Stimulated activated CD4-positive, alpha-beta T cell treated with anti-CD3 and anti-CD28 coated beads, Interleukin-15, amount 100 ng/mL, for 24 hours (primary cell): ENCODE results near the gene NADSYN1.
"Not testable (repeated sequence)": the region's sequence is repeated elsewhere in the genome, so short reads cannot be mapped to it uniquely, and the experiment has no call there.

Source experiments
- DNase-seq: peaks from one replicate; pipeline ENCODE4 v3.0.0-alpha.2; 2020

The NADSYN1 gene

DNA sequence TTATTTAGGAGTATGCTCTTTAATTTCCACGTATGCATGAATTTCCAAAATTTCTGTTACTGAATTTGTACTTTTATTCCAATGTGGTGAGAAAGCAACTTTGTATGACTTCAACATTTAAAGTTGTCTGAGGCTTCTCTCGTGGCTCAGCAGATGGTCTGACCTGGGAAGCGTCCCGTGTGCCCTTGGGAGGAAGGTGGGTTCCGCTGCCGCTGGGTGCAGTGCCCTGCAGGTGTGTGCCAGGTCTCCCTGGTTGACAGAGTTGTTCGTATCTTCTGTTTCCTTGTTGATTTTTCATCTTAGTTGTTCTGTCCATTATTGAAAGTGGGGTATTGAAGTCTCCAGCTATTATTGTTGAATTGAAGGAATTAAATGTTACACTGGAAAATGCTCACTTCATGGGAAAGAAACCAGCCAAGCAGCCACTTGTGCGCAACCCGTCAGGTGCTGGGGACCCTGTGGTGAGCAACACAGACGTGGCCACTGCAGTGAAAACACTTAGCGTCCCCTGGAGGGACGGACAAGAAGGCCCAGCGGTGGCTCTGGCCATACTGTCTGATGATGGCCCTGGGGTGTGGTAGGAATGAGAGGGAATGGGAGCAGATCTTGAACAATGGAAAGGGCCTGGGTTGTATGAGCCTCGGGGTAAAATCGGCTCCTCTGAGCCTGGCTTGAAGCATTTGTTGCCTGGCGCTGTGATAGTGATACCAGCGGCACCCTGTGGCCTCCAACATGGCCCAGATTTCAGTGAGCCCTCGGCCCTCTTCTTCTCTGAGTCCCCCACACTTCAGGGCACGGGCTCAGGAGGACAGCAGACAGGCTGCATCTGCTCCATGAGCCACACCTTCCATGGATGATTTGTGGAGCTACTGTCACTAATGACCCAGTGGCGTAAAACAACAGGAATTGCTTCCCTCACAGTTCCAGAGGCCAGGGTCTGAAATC is 42.6 kb downstream of the NADSYN1 start:
- DNase-seq = no peak

GRCh38 chr11:71496421-71496820 is 43.4 kb downstream of the NADSYN1 start:
- DNase-seq = no peak

DNA sequence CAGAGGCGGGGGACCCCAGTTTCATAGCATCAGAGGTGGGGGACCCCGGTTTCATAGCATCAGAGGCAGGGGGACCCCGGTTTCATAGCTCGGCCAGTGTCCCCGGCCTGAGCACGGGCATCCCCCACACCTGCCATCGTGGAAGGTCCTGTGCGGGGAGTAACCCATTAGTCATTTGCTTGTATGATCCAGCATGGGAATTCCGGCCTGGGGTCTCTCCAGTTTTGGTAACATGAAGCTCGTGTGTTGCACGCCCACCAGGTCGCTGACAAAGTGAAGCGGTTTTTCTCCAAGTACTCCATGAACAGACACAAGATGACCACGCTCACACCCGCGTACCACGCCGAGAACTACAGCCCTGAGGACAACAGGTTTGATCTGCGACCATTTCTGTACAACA is 45.1 kb downstream of the NADSYN1 start:
- no peak for DNase-seq

- no peak for DNase-seq
These were observed 46.1 kb downstream of the NADSYN1 start for GRCh38 chr11:71499125-71499524.

- no peak for DNase-seq
These were observed 46.5 kb downstream of the NADSYN1 start for GRCh38 chr11:71499546-71499945.

DNA sequence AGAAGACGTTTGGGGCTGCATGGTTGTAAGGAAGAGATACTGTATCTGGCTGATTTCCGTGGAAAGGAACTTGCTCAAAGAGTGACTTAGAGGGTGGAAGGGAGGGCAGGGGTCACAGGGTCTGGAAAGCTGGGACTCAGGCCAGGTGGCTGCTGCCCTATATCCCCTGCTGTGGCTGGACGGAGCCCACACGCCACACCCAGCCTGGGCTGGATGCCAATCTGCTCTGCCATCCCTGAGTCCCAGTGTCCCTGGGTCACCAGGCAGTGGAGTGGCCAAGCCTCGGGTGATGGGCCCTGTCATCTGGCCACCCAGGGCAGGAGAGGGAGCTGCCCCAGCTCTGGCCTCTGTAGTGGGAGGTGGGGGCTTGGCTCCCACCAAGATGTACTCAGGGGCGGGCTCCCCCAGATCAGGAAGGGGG is 47.6 kb downstream of the NADSYN1 start:
- DNase-seq = no peak

- DNase-seq = no peak
These were observed 48.3 kb downstream of the NADSYN1 start for GRCh38 chr11:71501071-71501985.

GRCh38 chr11:71502026-71502425 is 49.0 kb downstream of the NADSYN1 start:
- DNase-seq = no peak

DNA sequence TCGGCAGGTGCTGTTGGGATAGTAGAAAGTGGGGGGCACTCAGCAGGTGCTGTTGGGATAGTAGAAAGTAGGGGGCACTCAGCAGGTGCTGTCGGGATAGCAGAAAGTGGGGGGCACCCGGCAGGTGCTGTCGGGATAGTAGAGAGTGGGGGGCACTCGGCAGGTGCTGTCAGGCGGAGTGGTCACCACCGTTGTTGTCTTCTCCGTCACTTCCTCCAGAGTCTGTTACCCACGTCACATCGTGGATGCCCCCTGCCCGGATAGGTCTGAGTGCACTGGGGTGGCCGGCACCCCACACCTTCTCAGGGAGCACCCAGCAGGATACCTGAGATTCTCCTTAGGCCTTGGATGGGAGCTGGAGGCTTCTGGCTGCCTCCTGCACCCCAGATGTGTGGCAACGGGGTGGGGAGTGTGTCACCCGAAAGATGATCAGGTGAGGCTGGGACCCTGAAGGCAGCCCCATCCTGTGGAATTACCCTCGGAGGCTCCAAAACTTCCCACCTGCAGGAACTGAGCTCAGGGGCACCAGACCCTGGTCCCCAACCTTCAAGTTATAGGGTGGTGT is 50.0 kb downstream of the NADSYN1 start:
- no peak for DNase-seq

DNA sequence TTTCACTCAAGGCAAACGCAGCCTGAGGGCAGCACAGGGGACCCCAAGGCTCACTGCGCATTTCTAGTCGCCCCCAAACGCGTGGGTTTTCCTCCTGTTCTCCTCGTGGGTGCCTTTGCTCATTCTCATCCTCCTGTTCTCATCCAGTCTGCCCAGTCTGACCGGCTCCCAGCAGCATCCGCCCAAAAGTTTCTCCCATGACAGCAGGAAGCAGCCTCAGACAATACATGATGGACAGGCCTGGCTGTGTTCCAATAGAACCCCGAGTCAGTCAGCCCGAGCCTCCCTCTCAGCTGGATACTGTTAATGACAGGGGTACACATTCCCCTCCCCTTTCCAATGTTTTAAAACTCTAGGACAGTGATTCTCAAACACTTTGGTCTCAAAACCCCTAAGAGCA is 51.5 kb downstream of the NADSYN1 start:
- DNase-seq = no peak

GRCh38 chr11:71505001-71505400 is 52.0 kb downstream of the NADSYN1 start:
- no peak for DNase-seq

DNA sequence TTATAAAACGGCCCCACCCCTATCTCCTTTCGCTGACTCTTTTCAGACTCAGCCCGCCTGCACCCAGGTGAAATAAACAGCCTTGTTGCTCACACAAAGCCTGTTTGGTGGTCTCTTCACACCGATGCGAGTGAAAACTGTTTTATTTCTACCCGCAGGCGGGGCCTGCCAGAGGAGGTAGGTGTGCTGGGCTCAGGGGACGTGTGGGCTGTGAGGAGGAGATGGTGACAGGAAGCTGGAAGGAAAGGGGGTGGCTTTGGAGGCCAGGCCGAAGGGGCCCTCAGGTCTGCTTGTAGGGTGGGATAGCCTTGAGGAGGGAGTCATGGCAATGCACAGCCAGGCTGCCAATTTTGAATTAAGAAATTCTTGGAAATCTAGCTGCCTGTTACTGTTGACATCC is 52.8 kb downstream of the NADSYN1 start:
- no peak for DNase-seq

DNA sequence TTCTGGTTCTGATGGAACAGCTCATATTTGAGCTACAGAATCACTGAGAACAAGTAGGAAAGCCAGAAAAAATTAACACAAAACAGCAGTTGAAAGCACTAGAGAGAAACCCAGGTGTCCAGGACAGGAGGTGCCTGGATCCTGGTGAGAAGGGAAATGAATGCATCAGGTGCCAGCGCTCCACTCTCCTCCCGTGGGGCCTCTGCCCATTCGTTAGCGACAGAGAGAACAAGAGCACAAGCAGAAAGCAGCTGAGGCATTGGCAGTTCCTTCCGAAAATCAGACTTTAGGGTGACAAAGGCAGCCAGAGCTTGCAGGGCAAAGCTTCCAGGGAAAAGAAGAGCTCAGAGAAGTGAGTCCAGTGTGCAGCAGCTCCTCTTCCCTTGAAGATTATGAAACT is 54.1 kb downstream of the NADSYN1 start:
- no peak for DNase-seq

DNA sequence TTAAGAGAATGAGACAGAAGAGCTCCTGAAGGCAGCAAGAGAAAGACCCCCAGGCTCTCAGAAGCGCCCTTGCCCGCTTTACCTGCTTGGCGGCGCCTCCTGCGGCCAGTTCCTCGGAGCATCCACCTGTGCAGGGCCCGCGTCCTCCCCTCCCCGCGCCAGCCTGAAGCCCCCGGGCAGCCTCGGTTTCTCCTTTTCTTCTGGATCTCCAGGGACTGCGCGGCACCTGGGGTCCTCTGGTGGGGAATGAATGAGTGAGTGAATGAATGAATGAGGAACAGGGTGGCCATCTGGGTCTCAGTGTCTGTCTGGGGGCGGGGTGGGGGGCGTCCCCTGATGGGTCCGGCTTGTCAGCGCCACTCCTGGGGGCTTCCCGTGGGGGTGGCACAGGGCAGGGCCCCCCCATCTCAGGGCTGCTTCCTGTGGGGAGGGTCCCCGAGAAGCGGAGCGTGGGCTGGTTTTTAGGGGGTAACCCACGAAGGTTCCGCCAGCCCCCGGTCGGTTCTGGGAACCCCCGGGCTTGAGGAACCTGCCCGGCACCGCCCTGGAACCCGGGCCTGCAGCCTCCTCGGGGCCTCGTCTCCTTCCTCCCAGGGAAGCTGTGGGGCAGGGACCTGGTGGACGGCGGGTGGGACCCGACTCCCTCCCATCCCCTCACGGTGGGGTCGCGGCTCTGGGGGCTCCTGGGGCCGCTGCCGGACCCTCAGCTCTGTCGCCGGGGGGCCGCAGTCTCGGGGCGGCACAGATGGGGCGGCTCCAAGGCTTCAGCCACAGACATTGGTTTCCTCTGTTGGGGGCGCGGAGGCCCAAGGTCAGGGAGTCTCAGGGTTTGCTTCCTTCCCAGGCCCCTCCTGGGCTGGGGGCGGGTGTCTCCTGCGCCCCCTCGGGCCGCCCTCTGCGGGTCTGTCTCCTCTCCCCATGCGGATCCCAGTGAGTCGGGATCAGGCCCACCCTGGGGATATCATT is 65.8 kb downstream of the NADSYN1 start:
- no peak for DNase-seq

- no peak for DNase-seq
These were observed 66.5 kb downstream of the NADSYN1 start for GRCh38 chr11:71519546-71519945.

- no peak for DNase-seq
These were observed 72.4 kb downstream of the NADSYN1 start for GRCh38 chr11:71525188-71525937.

DNA sequence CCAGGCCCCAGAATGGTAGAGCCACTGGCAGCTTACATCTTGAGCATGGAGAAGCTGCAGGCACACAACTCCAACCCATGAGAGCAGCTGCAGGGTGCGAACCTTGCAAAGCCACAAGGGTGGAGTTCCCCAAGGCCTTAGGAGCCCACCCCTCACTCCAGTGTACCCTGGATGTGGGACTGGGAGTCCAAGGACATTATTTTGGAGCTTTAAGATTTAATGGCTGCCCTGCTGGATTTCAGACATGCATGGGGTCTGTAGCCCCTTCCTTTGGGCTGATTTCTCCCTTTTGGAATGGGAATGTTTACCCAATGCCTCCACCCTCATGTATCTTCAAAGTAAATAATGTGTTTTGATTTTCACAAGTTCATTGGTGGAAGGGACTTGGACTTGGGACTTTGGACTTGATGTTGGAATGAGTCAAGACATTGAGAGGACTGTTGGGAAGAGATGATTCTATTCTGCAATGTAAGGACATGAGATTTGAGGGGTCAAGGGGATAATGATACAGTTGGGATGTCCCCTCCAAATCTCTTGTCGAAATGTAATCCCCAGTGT is 73.0 kb downstream of the NADSYN1 start:
- no peak for DNase-seq

GRCh38 chr11:71526796-71527575 is 74.0 kb downstream of the NADSYN1 start, which contains the start of gene KRTAP5-7:
TSS of gene KRTAP5-7 (plus strand) at chr11:71527267. CDS start at chr11:71527301, 34 bp downstream.
- DNase-seq = not testable (repeated sequence)

- no peak for DNase-seq
These were observed 74.7 kb downstream of the NADSYN1 start for GRCh38 chr11:71527576-71528210.

- no peak for DNase-seq
These were observed 77.6 kb downstream of the NADSYN1 start for GRCh38 chr11:71530602-71531001.
